GM20000 (cell line): ENCODE results near the gene SNCAIP.

Experiments
- DNase-seq: peaks from one replicate; pipeline ENCODE4 v3.0.0; 2012; ENCODE audit warnings: low spot score
- TF ChIP-seq, protein P1 (sequence below): IDR thresholded peaks from 2 replicates; pipeline ENCODE4 v1.5.1; 2012; ENCODE audit warnings: mild to moderate bottlenecking, control low read depth; ENCODE audit errors: extremely low read depth, missing control alignments

Gene SNCAIP

DNA sequence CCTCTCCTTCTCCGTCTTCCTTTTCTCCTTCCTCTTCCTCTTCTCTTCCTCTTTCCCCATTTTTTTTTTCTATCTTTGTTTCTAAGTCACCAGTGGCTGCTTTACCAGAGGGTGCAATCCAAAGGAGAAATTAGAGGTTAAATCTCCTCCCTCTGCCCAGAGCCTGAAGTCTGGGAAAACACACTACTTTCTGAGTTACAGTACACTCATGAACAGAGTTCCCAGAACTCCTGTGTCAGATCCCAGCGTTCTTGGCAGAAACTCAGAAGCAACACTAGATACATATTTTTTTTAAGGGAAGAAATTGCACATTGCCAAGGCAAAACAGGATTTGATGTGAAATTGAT, 189.0 kb downstream of the SNCAIP start:
- TF ChIP-seq, protein P1, sequence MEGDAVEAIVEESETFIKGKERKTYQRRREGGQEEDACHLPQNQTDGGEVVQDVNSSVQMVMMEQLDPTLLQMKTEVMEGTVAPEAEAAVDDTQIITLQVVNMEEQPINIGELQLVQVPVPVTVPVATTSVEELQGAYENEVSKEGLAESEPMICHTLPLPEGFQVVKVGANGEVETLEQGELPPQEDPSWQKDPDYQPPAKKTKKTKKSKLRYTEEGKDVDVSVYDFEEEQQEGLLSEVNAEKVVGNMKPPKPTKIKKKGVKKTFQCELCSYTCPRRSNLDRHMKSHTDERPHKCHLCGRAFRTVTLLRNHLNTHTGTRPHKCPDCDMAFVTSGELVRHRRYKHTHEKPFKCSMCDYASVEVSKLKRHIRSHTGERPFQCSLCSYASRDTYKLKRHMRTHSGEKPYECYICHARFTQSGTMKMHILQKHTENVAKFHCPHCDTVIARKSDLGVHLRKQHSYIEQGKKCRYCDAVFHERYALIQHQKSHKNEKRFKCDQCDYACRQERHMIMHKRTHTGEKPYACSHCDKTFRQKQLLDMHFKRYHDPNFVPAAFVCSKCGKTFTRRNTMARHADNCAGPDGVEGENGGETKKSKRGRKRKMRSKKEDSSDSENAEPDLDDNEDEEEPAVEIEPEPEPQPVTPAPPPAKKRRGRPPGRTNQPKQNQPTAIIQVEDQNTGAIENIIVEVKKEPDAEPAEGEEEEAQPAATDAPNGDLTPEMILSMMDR = no peak
- no peak for DNase-seq

DNA sequence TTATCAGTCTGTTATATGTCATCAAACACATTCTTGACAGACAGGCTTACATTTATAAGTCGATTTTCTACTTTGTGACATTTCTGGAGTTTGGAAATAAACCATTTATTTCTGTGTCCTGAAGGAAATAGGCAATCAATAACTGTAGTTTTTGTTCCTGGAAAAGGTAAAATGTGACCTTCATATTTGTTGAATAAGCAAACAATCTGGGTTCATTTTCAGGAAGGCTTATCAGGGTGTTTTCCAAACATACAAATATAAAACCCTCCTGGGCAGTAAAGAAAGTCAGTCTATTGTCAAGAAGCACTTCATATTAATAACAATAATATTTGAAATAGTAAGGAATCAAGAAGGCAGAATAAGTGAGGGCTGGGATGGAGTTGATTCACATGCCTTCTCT, 195.0 kb downstream of the SNCAIP start:
- DNase-seq = no peak
- TF ChIP-seq, protein P1 = no peak

DNA sequence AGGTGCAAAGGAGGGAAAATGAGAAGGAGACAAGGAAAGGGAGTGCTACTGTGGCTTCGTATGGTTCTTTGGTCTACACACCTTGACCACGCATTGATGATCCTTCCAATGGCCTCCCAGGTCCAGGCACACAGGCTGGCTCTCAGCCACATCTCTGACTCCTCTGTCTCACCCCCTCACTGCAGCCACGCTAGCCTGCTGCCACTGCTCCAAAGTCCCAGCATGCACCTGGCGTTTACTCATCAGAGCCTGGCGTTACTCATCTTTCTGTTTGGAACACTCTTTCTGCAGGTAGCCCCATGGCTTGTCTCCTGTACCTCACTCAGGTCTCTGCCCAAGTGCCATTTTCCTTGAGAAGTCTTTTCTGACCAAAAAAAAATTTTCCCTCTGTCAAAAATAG, 195.5 kb downstream of the SNCAIP start:
- no peak for DNase-seq
- TF ChIP-seq, protein P1 = no peak

DNA sequence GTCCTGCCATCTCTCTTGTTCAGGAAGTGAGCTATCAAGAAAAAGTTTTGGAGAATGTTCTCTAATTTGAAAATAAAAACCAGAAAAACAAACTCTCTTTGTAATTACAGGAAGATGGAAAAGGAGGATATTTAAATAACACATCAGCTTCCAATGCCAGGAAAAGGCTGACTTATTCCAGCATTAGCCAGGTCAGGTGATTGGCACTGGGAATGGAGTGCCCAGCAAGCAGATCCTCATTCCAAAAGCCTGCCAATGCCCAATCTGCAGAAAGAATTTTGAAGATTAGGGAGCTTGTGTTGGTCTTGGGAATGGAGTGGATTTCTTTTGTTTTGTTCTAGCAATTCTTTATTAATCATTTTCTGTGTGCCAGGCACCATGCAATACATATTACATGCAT, 196.6 kb downstream of the SNCAIP start:
- DNase-seq = no peak
- TF ChIP-seq, protein P1 = no peak
